H1 (cell line): ENCODE data around the gene WDFY1. TPM values are rescaled to one million over a fixed set of nuclear protein-coding genes. Genes with fewer than 3 reads are reported as not detected.

Source experiments
- ATF3 ChIP-seq: IDR thresholded peaks from 2 replicates; pipeline ENCODE4 v1.6.1; 2011; ENCODE audit warnings: low read depth, mild to moderate bottlenecking, low read length; ENCODE audit not compliant: insufficient read depth
- CTCF ChIP-seq, 3 experiments: IDR thresholded peaks; 1 replicate in 2 of 3; 2 replicates in 1 of 3; pipeline versions ENCODE4 v1.5.1 to v1.6.1; 2011; ENCODE audit warnings: low read length in 3 of 3, mild to moderate bottlenecking in 3 of 3, inconsistent platforms in 2 of 3, low read depth in 1 of 3, moderate library complexity in 1 of 3; ENCODE audit not compliant: insufficient read depth in 1 of 3; ENCODE audit errors: control extremely low read depth in 1 of 3
- EP300 ChIP-seq, 2 experiments: IDR thresholded peaks; 1 replicate in 1 of 2; 2 replicates in 1 of 2; pipeline ENCODE4 v1.6.1; 2011 to 2012; ENCODE audit warnings: low read depth in 2 of 2, low read length in 2 of 2, mild to moderate bottlenecking in 2 of 2, borderline replicate concordance in 1 of 2, inconsistent platforms in 1 of 2, moderate library complexity in 1 of 2
- EZH2 ChIP-seq: fragments of 200-600 bp; sonication (generic); IDR thresholded peaks from 2 replicates; pipeline ENCODE4 v1.7.1; 2012; ENCODE audit warnings: low read depth, mild to moderate bottlenecking, moderate library complexity, low read length, inconsistent platforms; ENCODE audit not compliant: severe bottlenecking
- HDAC6 ChIP-seq: IDR thresholded peaks from one replicate; pipeline ENCODE4 v1.7.1; 2012; ENCODE audit warnings: low read depth, mild to moderate bottlenecking, inconsistent platforms, low read length, moderate library complexity
- JUND ChIP-seq: IDR thresholded peaks from 2 replicates; pipeline ENCODE4 v1.6.1; 2011; ENCODE audit warnings: mild to moderate bottlenecking, improper control_type of control experiment, low read length
- SP2 ChIP-seq: IDR thresholded peaks from 2 replicates; pipeline ENCODE4 v1.6.1; 2012; ENCODE audit warnings: mild to moderate bottlenecking, low read length, inconsistent platforms
- SRF ChIP-seq: IDR thresholded peaks from 2 replicates; pipeline ENCODE4 v1.6.1; 2011; ENCODE audit warnings: mild to moderate bottlenecking, low read depth, low read length, moderate library complexity
- polyA plus RNA-seq, 7 experiments: library from polyadenylated mRNA; depleted of rRNA in 3 of 7; stranded (reverse) in 5 of 7; unstranded in 2 of 7; fragments of >200 nt in 5 of 7; fragments of 200-250 nt in 2 of 7; gene quantifications; 1 replicate in 5 of 7; 2 replicates in 1 of 7; 4 replicates in 1 of 7; pipeline versions ENCODE4 v1.2.1 to v1.2.3, GENCODE V29; 2011 to 2013; ENCODE audit warnings: missing spikeins in 2 of 7, mixed read lengths in 2 of 7
- total RNA-seq: library from RNA; stranded (reverse); fragmentation: NEBNext Ultra II Directional; extraction: Animal tissue kit (Norgen Biotek cat#: 25700); gene quantifications from 2 replicates; pipeline ENCODE4 v1.2.1, GENCODE V29; 2021

Gene WDFY1
- total and polyA plus RNA-seq, 2 of the 8 experiments (the other 6 are each of a cell fraction or from before 2014, with no cell fraction given) = 68.4 to 94.7 TPM

- TF ChIP-seq CTCF (IDR thresholded peaks at IDR 0.05; ENCODE audit: control extremely low read depth in 1 of 3, insufficient read depth in 1 of 3, low read depth in 1 of 3, low read length in 3 of 3) (no peak), ATF3 (no peak), HDAC6 (no peak), SRF (no peak), EZH2 (no peak), JUND (no peak), EP300 (IDR thresholded peaks at IDR 0.05; ENCODE audit: borderline replicate concordance in 1 of 2, low read depth in 2 of 2, low read length in 2 of 2) (no peak), SP2 (no peak)
These were observed 31.6 kb upstream of the WDFY1 start (continued) for GRCh38 chr2:223976635-223977226.
